Activated CD8-positive, alpha-beta memory T cell treated with anti-CD3 and anti-CD28 coated beads, Interleukin-2, amount 50 U/mL, for 24 hours (primary cell): ENCODE results near the gene PDHX.

ENCODE experiments used
- DNase-seq: peaks from one replicate; pipeline ENCODE4 v3.0.0-alpha.2; 2020; ENCODE audit errors: extremely low read depth

PDHX gene

DNA sequence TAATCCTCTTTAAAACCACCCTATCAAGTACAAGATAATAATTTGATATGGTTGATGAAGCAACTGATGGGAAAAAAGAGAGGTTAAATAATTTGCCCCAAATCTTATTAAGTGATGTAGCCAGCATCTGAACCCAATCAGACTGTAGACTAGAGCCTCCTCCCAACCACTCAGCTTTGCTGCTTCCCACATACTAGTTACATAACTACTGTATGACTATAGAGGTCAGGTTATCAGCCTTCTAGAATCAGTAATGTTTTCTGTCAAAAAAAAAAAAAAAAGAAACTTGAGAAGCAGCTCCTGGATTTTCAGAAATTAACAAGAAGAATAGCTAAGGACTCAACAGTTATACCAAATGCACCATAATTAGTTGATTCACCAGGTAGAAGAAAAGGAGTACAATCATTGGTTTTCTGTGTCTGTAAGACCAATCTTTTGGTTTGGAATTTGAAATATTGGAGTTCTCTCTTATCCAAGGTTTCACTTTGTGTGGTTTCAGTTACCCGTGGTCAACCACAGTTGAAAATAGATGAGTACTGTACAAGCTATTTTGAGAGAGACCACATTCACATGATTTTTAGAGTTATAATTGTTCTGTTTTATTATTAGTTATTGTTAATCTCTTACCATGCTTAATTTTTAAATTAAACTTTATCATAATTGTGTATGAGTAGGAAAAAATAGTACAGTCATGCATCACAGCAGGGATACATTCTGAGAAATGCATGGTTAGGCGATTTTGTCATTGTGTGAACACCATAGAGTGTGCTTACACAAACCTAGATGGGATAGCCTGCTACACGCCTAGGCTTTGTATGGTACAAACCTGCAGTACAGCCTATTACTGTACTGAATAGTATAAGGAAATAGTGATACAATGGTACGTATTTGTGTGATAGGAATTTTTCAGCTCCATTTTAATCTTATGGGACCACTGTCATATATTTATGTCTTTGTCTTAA lies 72.2 kb downstream of the PDHX start:
- no peak for DNase-seq

DNA sequence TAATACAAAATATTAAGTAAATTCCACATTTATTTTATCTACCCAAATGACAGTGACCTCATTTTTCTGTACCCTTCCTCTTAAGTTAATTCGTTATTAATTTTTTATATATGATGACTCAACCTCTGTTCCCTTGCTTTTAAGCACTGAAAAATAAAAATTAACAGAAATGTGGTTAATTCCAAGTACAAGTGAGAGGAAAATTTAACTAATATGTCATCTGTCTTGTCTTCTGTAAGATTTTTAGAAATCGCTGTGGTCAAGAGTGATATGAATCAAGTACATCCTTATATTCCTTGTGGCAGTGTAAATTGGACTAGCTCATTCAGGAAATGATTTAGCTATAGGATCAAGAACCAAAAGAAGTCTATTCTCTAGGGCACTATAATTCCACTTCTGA lies 74.5 kb downstream of the PDHX start:
- no peak for DNase-seq

DNA sequence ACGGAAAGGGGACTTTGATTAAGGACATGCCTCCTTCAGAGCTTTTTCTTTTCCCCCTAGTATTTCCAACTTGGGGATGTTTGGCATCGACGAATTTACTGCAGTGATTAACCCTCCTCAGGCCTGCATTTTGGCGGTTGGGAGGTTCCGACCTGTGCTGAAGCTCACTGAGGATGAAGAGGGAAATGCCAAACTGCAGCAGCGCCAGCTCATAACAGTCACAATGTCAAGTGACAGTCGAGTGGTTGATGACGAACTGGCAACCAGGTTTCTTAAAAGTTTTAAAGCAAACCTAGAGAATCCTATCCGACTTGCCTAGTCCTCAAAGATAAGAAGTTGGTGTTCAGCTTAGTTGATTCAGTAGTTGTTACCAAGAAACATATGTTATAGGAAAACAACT lies 78.4 kb downstream of the PDHX start:
- no peak for DNase-seq

DNA sequence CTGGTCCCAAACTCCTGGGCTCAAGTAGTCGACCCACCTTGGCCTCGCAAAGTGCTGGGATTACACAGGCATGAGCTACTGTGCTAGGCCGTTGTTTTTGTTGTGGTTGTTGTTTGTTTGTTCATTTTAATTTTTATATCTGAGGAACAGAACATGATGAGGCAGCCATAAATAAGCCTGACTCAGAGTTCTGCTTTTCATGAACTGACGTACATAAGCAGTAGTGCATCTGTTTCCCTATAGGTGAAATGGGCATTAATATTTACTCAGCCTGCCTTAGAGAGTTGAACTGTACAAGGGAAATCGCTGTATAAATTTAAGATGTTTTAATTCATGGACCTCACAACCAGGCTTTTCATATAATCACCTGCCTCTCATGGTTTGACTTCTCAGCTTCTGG lies 80.5 kb downstream of the PDHX start:
- no peak for DNase-seq

DNA sequence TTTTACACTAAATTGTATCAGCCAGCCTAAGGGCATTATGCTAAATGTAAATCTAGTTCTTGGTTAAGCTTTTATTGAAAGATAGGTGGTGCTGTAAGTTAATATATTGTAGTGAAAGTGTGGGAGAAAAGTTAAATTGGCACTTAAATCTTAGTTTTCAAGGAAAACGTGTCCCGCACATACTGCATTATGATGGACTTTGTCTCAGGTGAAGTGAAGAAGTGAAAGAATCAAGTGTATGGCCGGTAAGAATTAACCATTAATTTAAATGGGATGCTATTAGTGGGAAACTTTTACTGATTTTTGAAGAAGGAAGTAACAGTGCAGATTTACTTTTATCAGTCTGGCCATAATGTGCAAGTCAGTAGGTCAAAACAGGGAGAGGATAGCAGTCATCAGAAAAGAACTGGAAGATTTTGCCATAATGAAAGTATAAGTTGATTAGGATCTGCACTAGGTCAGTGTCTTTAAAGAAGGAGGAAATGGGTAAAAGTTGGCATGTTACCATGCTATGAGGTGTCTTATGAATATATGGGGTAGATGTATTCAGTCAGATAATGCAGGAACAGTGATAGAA lies 81.6 kb downstream of the PDHX start:
- DNase-seq = no peak

DNA sequence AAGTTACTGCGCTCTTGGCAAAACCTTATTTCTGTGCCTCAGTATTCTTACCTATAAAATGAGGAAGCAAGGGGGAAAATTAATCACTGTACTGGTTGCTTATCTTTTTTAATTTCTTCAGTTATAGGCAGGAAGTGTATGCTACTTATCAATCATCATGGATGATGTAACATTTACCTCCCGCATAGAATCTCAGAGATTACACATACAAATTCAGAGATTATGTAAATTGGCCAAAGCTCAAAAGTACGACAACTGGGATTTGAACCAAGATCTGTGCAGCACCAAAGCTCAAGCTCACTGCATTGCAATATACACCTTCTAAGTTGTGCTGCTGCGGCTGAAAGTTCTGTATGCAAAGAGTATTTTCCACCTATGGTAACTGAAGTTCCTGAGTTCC lies 83.0 kb downstream of the PDHX start:
- no peak for DNase-seq

DNA sequence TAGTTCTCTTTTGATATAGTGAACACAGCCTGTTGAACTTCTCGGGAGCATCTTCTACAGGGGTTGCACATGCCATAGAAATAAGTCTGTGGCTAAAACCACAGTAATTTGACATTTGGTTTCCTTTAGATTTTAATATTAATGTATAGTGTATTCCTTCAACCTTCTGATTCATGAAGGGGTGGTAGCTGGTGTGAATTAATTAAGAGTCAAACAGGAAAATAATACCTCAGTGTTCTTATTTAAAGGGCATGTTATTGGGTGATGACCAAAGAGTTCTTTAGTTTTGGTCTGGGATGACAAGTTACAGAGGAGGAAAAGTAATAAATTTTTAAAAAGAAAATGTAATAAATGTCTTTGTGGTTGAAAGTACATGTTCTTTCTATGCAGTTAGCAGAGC lies 86.8 kb downstream of the PDHX start:
- no peak for DNase-seq

DNA sequence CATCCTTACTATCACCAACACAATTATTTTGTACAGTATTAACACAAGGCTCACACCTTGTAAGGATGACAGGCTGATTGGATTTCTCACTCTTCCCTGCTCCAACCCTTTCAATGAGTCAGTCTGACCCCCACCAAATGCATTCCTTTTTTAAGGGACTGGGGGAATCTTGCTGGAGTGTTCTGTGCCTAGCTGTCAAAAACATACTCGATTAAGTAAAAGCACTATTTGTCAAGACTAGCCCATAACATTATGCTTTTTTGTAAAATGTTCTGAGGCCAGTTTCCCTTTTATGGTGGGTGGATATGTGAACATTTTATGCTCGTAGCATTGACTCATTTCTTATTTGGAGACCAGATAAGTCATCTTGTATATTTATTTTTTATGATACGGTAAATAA lies 87.2 kb downstream of the PDHX start:
- no peak for DNase-seq

DNA sequence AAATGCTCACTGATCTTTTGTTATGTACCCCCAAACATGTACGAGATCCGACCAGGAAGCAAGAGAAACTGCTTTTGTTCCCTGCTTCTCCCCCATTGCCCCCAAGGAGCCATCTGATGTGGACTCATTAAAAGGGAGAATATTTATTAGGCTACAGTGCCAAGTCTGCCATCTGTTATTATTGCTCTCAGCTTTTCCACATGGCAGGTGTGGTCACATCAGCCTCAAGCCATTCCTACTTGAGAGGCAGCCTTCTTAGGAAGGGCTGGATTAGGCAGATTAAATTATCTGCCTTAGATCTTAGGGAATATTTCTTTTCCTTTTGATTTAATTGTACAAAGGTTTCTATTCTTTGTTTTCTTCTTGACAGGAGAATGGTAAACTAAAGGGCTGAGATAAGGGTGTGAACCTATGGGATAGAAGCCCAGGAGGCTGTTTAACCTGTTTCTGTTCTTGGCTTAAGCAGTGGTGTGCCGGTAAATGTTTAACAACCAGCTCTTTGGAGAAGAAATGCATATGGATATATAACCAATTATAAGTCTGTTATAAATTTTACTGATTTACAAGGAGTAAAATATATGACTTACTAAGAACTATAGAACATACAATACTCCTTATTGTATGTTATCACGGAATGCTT lies 88.8 kb downstream of the PDHX start:
- DNase-seq = no peak

DNA sequence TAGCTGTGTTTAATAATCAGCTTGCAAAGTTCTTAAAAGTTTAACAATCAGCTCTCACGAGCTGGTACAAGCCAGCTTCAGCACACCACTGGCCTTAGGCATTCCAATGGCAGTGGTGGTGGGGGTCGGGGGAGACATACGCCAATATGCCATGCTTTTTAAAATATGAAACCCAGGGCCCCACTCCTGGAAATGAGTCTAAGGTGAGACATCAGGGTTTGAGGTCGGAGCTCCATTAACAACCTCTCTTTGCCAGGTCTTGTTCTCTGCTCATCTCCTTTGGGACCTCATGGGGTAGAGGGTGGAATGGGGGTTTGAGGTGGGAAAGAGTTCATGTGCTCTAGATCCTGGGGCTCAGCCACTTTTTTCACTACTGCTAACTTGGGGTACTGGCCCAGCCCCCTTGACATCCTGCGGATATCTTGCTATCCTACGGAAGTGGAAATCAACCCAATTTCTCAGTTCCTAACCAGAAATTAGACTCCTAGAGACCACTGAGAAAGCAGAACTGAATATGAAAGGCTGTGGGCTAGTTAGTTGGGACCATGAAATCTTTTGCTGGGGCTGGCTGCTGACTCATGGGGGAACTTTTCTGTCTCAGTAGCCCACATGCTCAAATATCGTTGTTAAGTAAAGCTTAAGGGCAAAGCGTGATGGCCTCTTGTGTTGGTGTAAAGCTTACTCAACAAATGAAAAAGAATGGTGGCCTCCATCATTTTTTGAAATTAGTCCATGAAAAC lies 90.1 kb downstream of the PDHX start:
- DNase-seq = no peak

DNA sequence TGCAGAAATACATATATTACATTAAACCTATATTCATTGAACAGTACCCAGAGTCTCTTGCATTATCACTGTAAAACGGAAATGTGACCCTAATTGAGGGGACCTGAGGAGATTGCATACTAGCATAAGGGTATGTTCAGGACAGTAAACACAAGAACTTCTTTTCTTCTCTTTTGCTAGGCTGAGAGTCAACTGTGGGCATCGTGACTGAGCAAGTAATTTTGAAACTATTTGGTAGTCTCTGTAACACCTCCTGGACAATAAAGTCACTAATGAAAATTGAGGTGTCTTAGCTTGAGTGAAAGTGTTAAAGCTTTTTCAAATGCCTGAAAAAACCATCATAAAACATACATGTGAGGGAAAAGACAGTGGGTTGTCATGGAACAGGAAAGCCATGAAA lies 90.9 kb downstream of the PDHX start:
- no peak for DNase-seq

DNA sequence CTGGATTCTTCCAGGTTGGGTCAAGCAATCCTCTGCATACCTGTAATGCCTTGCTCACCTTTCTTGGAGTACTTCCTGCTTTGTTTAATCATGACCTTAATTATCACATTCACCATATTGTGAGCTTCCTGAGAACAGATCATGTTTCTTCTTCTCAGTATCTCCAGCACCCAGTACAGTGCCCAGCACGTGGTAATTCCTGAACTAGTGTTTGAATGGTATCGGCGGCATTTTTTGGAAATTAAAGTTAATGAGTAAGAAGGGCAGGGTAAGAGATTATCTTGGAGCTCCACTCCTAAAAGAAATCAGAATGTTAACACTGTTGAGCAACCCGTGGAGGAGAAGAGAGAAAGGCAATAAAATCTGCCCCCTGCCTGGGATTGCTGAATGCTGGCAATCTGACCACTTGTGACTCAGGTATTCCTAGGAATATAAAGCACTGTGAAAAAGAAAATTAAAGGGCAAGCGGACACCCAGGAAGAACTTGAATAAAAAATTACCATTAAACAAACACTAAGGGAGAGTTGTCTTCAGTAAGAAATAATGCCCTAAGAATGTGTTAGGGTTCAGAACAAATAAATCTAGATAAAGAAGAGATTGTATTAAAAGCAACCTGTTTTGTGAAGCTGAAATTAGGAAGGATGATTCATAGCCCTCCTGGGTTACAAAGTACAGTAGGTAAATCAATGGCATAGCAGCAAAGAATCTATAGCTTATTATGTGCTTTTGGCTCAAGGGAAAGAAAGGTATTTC lies 92.9 kb downstream of the PDHX start:
- no peak for DNase-seq

DNA sequence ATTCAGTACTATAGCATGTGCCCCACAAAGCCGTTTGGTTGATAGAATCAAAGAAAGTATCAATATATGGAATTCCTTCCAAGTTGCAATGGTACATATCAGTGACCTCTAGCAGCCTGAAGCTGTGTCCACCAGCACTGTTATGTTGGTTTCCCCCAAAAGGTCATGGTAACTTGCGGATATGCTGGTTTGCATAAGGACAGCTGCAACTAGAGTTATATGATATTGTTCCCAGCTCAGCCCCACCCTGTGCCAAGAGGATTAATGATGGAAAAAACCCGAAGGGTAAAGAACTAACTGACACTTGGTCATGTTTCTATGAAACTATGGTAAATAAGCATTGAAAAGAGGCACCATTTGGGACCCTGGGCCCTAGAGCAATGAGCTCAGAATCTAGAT lies 93.5 kb downstream of the PDHX start:
- DNase-seq = no peak

DNA sequence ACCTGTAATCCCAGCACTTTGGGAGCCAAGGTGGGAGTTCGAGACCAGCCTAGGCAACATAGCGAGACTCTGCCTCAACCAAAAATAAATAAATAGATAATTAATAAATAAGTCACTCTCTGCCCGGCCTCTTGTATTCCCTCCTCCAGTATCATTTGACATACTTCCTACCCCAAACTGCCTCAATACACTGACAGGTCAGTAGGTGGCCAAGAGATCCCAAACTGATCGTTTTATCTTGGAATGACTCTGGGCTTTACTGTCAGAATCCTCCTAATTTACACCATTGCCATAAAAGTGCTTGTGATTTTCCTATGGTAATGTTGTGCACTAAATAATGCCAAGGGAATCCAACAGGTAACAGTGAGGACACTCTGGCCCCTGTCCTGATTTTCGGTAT lies 94.2 kb downstream of the PDHX start:
- no peak for DNase-seq

DNA sequence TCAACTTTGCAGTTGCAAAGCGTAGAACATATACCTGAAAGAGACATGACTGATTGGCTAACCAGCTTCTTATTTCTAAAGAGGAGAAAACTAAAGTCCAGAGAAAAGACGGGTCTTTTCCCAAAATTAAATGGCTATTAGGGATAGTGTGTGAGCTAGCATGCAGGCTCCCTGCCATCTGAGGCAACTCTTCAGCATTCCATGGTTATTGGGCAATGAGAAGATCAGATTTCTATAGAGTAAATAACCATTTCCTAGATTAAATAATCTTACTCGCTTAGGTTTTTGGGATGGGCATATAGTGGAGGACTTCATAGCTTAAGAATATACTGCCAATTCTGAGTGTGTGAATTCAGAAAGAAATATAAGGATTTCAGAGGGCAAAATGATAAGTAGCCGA lies 95.0 kb downstream of the PDHX start:
- no peak for DNase-seq

DNA sequence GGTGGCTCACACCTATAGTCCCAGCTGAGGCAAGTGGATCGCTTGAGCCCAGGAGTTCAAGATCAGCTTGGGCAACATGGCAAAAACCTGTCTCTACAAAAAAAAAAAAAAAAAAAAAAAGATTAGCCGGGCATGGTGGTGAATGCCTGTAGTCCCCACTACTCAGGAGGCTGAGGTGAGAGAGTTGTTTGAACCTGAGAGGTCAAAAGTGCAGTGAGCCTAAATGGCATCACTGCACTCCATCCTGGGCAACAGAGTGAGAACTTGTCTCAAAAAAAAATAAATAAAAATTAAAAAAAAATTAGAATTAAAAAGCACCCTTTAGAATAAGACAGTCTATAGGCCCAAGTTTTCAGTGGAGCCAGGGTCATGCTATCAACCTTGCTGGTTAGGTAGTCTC lies 95.5 kb downstream of the PDHX start:
- DNase-seq = no peak

DNA sequence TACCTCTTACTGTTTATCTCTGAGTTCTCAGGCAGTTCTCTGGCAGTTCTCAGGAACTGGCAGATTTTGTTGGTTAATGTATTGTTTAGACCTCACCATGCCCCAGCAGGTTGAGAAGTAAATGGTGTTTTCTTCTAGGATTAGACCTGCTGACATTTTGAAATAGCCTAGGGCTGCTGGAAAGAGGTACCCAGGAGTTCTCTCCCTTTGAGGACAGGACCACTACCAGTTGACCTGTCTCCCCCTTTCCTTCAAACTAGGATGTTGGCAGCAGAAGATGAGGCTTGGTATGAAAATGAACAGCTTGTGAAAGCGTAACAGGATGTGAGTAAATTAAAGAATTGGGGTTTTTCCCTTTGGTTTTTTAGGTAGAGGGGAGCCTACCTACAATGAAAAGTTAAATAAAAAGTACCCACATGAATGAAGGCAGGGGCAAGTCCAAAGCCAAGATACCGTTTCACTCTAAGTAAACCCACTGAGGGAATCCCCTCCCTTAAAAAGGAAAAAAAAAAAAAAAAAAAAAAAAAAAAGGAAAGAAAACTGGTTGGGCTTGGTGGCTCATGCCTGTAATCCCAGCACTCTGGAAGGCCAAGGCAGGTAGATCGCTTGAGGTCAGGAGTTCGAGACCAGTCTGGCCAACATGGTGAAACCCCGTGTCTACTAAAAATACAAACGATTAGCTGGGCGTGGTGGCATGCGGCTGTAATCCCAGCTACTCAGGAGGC lies 96.2 kb downstream of the PDHX start:
- no peak for DNase-seq

DNA sequence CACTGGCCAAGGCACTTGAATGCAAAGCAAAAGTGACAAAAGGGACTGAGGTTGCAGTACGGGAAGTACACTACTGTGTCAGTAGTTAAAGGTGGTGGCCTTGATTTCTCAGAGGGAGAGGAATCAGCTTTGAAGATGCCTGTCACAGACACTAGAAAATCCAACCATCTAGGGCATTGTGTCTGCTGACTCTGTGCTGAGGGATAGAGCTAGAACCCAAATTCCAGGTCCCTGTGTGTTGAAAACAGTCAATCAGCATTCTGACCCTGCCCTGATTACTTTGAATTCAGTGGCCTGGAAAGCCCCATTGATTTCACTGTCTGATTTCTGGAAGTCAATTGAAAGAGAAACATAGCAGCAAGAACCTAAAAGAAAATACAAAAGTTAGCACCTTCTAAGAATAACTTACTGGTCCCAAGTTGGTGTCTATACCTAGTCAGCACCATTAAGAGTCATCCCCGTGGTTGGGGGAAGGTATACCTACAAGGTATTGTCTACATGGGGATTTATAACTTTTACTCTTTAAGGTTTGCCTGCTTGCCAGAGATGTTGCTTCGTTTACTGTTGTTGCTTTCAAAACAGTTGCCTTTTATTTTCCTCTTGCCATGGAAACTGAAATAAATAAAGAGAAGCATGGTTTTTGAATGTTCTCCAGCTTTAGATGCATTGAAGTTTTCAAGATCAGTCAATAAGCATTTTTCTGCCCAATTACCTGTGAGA lies 97.3 kb downstream of the PDHX start:
- no peak for DNase-seq

DNA sequence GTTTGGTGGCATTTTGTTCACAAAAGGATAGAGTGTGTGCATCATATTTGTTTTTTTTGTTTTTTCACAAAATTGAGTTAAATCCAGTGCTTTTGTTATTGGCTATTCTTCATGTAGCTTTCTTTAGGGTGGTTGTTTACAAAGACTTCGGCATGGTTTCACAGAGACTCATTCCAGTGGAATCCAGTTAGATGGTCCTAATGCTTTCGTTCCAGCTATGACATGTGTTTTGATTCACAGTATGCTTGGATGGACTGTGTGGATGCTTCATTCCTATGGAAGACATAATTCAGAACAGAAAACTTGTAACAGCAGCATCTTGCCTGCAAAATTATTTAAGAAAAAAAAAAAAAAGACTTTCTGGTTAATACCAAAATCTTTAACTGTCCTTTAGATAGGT lies 97.9 kb downstream of the PDHX start:
- no peak for DNase-seq
